HG02610 (cell line): ENCODE measurements around the gene ACSF2.
A peak's percentile ranks its signal among the peaks of the same experiment; 100 is the strongest.
"Not testable (repeated sequence)": the region's sequence is repeated elsewhere in the genome, so short reads cannot be mapped to it uniquely, and the experiment has no call there.

Experiments used
- ATAC-seq: cut with Tn5 transposase; IDR thresholded peaks from one replicate; pipeline ENCODE4 v1.9.1; 2021; ENCODE audit warnings: mild to moderate bottlenecking, moderate library complexity; ENCODE audit not compliant: unreplicated experiment

The ACSF2 gene

GRCh38 chr17:50475775-50476544 is 49.9 kb downstream of the ACSF2 start:
- ATAC-seq: not testable (repeated sequence)

- ATAC-seq: no peak
These were observed 50.7 kb downstream of the ACSF2 start for GRCh38 chr17:50476545-50477315.

GRCh38 chr17:50477976-50478375 is 52.0 kb downstream of the ACSF2 start:
- ATAC-seq: no peak

- peak; percentile 91 for ATAC-seq
These were observed 52.7 kb downstream of the ACSF2 start, which contains the start of gene RSAD1 for GRCh38 chr17:50478391-50479381. Gene RSAD1 (plus strand): TSS chr17:50478860. CDS start chr17:50478885, 25 bp downstream.

- no peak for ATAC-seq
These were observed 53.6 kb downstream of the ACSF2 start for GRCh38 chr17:50479522-50480141.

- no peak for ATAC-seq
These were observed 54.2 kb downstream of the ACSF2 start for GRCh38 chr17:50480142-50480764.

- no peak for ATAC-seq
These were observed 55.0 kb downstream of the ACSF2 start for GRCh38 chr17:50480854-50481490.

GRCh38 chr17:50481648-50482047 is 55.6 kb downstream of the ACSF2 start:
- ATAC-seq: no peak

GRCh38 chr17:50482110-50482509 is 56.1 kb downstream of the ACSF2 start:
- no peak for ATAC-seq

- peak; percentile 33 for ATAC-seq
These were observed 56.5 kb downstream of the ACSF2 start for GRCh38 chr17:50482516-50482915.

GRCh38 chr17:50483266-50483665 is 57.2 kb downstream of the ACSF2 start:
- no peak for ATAC-seq

GRCh38 chr17:50484386-50485155 is 58.6 kb downstream of the ACSF2 start:
- ATAC-seq: no peak

- ATAC-seq: no peak
These were observed 61.4 kb downstream of the ACSF2 start for GRCh38 chr17:50487213-50488096.

GRCh38 chr17:50488880-50489279 is 62.9 kb downstream of the ACSF2 start:
- no peak for ATAC-seq

- ATAC-seq: no peak
These were observed 65.5 kb downstream of the ACSF2 start for GRCh38 chr17:50491505-50491904.

- no peak for ATAC-seq
These were observed 66.2 kb downstream of the ACSF2 start for GRCh38 chr17:50492214-50492613.

GRCh38 chr17:50493744-50494143 is 67.7 kb downstream of the ACSF2 start:
- no peak for ATAC-seq
